NB4 (cell line): Measurements from ENCODE around the gene ATXN7.

Experiments used
- POLR2A ChIP-seq: IDR thresholded peaks from 2 replicates; pipeline ENCODE4 v1.6.1; 2011; ENCODE audit warnings: mild to moderate bottlenecking; ENCODE audit not compliant: insufficient read length; ENCODE audit errors: extremely low read depth
- TF ChIP-seq, protein P1 (sequence below): IDR thresholded peaks from one replicate; pipeline ENCODE4 v1.5.1; 2012; ENCODE audit warnings: low read depth, low read length

- no peak for TF ChIP-seq POLR2A
- TF ChIP-seq, protein P1, sequence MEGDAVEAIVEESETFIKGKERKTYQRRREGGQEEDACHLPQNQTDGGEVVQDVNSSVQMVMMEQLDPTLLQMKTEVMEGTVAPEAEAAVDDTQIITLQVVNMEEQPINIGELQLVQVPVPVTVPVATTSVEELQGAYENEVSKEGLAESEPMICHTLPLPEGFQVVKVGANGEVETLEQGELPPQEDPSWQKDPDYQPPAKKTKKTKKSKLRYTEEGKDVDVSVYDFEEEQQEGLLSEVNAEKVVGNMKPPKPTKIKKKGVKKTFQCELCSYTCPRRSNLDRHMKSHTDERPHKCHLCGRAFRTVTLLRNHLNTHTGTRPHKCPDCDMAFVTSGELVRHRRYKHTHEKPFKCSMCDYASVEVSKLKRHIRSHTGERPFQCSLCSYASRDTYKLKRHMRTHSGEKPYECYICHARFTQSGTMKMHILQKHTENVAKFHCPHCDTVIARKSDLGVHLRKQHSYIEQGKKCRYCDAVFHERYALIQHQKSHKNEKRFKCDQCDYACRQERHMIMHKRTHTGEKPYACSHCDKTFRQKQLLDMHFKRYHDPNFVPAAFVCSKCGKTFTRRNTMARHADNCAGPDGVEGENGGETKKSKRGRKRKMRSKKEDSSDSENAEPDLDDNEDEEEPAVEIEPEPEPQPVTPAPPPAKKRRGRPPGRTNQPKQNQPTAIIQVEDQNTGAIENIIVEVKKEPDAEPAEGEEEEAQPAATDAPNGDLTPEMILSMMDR, result no peak
These were observed 31.3 kb upstream of the ATXN7 start for GRCh38 chr3:63832395-63832794.
